ENCODE measurements around the gene PPP6R1.

The PPP6R1 gene

DNA sequence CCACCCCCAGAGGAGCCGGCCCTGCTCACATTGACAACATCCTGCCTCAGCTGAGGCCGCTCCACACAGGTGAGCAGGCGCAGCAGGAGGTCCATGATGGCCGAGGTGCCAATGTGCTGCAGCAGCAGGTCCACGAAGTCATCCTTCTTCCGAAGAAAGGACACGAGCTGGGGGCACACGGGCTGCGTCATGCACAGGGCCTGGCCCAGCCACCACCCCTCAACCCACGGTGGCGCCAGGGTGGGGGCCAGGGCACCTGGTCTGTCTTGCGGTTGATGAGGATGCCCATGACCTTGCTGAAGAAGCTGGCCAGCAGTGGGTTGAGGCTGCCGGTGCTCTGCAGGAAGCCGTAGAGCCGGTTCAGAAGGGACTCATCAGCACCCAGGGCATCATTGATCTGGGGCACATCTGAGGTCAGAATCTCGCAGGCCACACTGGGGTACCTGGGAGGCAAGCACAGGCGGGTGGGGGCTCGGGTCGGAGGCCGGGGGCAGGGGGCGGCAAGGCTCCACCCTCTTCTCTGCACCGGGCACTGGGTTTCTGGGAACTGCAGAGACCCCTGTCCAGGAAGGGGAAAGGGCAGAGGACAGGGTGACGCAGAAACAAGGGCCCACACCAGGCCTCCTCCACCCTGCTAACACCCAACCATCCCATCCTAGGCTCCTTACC is 13.4 kb downstream of the PPP6R1 start:
- DNase-seq (ENCODE audit: low read depth) = no peak
- TF ChIP-seq, protein P1, sequence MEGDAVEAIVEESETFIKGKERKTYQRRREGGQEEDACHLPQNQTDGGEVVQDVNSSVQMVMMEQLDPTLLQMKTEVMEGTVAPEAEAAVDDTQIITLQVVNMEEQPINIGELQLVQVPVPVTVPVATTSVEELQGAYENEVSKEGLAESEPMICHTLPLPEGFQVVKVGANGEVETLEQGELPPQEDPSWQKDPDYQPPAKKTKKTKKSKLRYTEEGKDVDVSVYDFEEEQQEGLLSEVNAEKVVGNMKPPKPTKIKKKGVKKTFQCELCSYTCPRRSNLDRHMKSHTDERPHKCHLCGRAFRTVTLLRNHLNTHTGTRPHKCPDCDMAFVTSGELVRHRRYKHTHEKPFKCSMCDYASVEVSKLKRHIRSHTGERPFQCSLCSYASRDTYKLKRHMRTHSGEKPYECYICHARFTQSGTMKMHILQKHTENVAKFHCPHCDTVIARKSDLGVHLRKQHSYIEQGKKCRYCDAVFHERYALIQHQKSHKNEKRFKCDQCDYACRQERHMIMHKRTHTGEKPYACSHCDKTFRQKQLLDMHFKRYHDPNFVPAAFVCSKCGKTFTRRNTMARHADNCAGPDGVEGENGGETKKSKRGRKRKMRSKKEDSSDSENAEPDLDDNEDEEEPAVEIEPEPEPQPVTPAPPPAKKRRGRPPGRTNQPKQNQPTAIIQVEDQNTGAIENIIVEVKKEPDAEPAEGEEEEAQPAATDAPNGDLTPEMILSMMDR (IDR thresholded peaks at IDR 0.05; ENCODE audit: control insufficient read depth, insufficient read depth, low read depth, low read length, missing control alignments) = no peak
- H3K4me3 ChIP-seq (ENCODE audit: control insufficient read depth, low read depth, low read length) = no peak overlapping the region

DNA sequence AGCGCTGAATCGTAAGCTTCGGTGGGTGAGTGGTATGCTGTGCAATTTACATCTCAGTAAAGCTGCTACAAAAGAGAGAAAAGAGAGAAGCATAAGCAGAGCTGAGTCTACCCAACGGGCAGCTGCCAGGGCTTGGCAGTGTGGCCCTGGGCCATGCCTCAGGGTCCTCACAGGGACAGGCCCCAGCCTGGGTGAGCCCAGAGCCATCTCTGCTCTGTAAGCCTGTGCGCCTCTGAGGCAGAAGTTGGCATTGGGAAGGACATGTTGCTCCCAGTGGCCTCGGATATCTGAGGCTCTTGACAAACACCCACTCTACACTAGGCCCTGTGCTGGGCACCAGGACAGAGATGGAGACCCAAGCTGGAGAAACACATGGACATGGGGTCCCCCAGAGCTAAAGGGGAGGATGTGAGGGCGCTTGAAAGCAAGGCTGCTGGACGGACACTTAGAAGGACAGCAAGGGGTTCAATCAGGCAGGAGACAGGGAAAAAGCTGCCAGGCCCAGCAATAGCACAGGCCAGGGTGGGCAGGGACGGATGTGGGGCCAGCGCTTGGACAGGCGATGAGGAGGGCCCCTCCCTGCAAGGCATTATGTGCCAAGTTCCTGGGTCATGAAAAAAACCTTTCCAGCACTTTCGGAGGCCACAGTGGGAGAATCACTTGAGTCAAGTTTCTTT is 14.7 kb downstream of the PPP6R1 start:
- TF ChIP-seq, protein P1 (IDR thresholded peaks at IDR 0.05; ENCODE audit: control insufficient read depth, insufficient read depth, low read depth, low read length, missing control alignments) = no peak
- no peak for DNase-seq (ENCODE audit: low read depth)
- no peak overlapping the region for H3K4me3 ChIP-seq (ENCODE audit: control insufficient read depth, low read depth, low read length)

- H3K4me3 ChIP-seq (ENCODE audit: control insufficient read depth, low read depth, low read length) = no peak overlapping the region
- no peak for DNase-seq (ENCODE audit: low read depth)
- TF ChIP-seq, protein P1 (IDR thresholded peaks at IDR 0.05; ENCODE audit: control insufficient read depth, insufficient read depth, low read depth, low read length, missing control alignments) = no peak
Measured at GRCh38 chr19:55242517-55242916, 16.3 kb downstream of the PPP6R1 start.

- H3K4me3 ChIP-seq (ENCODE audit: control insufficient read depth, low read depth, low read length) = no peak overlapping the region
- TF ChIP-seq, protein P1 (IDR thresholded peaks at IDR 0.05; ENCODE audit: control insufficient read depth, insufficient read depth, low read depth, low read length, missing control alignments) = no peak
- DNase-seq (ENCODE audit: low read depth) = no peak
Measured at GRCh38 chr19:55241935-55242464, 16.8 kb downstream of the PPP6R1 start.

DNA sequence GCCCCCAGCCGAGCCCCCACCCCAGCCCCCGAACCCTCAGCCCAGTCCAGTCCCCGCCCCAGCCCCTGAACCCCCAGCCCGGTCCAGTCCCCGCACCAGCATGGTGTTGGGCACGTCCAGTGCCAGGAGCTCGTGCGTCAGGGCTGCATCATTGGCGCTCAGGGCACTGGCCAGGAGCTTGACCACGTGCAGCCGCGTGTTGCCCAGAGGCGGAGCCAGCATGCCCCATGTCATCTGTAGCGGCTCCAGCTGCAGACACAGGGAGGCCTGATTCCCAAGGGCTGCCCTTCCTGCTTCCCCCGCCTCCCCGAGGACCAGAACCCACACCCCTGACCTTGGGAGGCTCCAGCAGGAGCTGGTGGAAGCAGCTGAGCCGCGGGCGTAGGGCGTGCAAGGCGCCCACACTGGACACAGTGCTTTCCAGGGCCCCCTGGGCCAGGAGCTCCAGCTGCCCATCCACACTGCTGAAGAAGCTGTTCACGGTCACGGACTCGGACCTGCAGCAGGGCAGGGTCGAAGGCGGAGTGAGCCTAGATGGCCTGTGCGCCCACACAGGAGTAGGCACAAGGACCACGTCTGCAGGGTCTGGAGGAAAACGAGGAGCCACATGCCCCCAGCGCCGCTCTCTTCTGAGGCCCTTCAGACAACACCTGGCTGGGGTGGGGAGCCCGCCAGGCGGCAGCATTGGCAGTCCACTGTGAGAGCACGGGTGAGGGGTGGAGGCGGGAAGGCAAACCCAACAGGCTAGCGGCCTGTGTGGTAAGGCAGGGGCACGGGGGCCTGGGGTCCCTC is 17.5 kb downstream of the PPP6R1 start:
- TF ChIP-seq, protein P1 (IDR thresholded peaks at IDR 0.05; ENCODE audit: control insufficient read depth, insufficient read depth, low read depth, low read length, missing control alignments) = no peak
- no peak overlapping the region for H3K4me3 ChIP-seq (ENCODE audit: control insufficient read depth, low read depth, low read length)
- no peak for DNase-seq (ENCODE audit: low read depth)

DNA sequence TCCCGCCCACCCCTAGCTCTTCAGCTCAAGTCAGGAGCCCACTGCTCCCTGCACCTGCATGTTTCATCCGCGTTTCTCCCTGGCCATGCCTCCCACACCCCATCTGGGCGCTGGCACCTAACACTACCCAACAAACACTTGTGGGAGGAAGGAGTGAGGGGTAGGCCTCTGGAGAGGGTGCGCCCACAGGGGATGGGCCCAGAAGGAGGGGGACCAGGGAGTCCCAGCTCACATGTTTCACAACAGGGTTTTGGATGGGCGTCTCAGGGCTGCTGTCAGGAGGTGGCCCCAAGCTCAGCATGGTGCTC is 18.1 kb downstream of the PPP6R1 start:
- TF ChIP-seq, protein P1 (IDR thresholded peaks at IDR 0.05; ENCODE audit: control insufficient read depth, insufficient read depth, low read depth, low read length, missing control alignments) = no peak
- no peak overlapping the region for H3K4me3 ChIP-seq (ENCODE audit: control insufficient read depth, low read depth, low read length)
- no peak for DNase-seq (ENCODE audit: low read depth)

Data from AG09309 (cell line).